Posterior vena cava (tissue), 2 donors: ENCODE data around the gene HTT. TPM values are rescaled to one million over a fixed set of nuclear protein-coding genes. Genes with fewer than 3 reads are reported as not detected.

Experiments
- DNase-seq: peaks from one replicate; pipeline ENCODE4 v3.0.0-alpha.2; 2020; ENCODE audit warnings: low spot score
- intact Hi-C, 2 donors: fragments of 100-400 bp; cut with DNase I; formaldehyde crosslinking; loops; one replicate each; pipeline versions ENCODE4 v1.14.1 to v1.14.2; 2022 to 2023
- total RNA-seq, 2 donors: library from RNA; stranded (reverse); fragmentation: NEBNext Ultra II Directional; extraction: Animal tissue kit (Norgen Biotek cat#: 25700); gene quantifications; one replicate each; pipeline ENCODE4 v1.2.1, GENCODE V29; 2021
- donor health status: DM: yes; HTN: yes; CAD: no.
- donor health status: DM: yes; HTN: yes; CAD: no.

HTT gene
- total RNA-seq, 2 donors from 2014 or later: 47.4 to 49.0 TPM

DNA sequence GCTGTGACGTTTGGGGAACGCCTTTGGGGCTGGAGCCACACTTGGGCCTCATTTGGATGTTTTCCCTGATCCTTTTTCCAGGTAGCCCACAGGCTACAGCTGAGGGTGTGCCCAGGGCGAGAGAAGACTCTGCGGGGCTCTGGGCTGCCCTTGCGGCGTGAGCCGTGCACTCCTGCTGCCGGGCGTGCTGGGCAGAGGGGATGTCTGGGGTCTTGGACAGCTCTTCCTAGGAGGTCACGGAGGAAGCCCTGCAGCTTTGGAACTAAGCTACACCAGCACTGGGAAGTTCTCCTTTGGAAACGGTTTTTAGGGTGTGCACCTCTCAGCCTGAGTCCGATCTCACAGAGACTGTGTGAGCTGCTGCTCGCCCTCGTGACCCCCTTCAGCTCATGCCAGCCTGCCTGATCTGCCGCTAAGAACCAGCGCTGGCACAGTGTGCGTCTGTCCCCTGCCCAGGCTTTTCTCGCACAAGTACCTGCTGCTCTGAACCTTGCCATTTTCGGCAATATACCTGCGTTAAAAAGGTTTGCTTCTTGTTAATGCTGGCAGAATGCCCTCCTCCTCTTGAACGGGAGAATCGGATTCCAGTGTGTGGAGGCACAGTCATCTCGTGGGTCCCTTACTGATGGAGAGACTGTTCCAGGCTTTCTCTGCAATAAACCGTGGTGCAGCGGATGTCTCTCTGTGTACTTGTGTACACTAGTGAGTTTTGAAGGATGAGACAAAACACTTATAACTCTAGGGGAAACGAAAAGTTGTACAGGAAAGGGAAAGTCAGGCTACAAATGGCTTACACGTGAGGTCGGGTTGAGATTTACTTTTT lies 188.8 kb downstream of the HTT start:
- intact Hi-C loops: no loop called here
- DNase-seq: peak; percentile 47

DNA sequence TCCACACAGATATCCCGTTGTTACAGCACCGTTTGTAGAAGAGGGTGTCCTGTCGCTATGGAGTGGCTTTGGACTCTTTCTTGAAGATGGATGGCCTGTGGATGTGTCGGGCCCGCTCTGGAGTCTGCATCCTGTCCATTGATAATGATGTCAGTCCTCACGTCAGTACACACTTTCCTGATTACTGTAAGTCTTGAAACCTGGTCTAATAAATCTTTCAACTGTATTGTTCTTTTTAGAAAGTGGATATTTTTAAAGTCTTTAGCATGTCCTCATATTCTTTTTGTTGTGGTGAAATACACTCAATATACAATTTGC lies 189.4 kb downstream of the HTT start:
- DNase-seq: peak; percentile 35
- intact Hi-C loops: no loop called here

GRCh38 chr4:3266076-3266475 lies 191.6 kb downstream of the HTT start:
- DNase-seq: peak; percentile 77
- intact Hi-C loops: no loop called here

DNA sequence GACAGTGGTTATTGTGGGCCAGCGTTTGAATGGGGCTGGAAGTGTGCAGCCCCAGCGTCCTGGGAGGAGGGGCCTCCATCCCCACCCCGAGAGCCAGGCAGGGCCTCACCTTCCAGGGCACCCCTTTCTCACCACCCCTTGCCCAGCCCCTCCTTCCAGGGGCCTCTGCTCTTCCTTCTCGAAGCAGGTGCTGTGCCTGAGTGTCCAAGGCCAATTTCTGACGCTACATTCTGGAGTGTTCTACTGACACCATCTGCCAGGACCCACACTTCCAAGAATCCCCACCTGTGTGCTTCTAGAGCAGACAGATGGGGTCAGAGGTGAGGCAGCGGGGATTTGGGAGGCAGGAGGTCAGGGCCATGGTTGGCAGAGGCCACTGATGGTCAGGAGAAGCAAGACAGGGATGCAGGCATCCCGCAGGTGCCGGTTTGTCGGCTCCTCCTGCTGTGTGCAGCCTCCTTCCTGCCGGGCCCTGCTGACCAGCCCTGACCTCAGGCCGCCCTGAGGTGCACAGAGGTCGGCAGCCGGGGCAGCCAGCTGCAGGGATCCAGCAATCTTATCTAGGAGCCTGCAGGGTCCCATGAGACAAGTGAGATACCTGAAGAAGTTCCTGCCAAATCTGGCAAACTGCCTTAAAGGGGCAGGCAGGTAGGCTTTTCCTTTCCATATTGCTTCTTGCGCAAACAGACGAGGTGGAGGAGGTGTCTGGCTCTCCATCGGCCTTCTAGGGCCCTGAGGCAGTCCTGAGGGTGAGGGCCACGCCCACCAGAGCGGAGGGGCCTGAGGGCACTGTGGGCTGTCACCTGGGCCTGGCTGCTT lies 193.3 kb downstream of the HTT start:
- DNase-seq: peak; percentile 46
- intact Hi-C loops: no loop called here

DNA sequence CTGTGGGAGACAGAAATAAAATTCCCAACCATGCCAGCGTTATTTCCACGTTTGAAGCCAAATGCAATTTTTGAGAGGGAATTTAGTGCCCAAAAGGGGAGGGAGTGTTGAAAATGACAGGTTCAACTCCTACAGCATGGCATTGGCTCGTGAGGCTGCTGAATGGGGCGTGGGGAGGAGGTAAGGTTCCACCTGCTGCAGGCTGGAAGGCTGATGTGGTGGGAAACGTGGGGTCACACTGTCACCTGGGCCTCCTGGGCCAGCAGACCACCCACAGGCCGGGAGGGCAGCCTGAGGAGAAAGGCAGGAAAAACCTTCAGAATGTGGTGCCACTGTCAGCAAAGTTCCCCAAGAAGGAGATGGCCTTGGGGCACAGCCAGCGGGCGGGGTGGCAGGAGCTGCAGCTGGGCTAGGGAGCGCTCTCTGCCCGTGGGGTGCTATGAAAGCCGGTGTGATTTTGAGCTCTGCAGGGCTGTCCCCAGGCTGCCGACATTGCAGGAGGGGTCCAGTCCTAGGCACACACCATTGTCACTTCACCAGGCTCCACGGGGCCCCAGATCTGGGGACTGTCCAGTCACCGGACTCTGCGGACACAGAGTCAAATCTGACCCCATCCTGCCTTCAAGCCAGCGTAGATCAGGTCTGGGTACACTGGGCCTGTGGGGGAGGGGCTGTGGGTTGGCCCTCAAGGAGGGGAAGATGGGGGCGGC lies 194.1 kb downstream of the HTT start:
- DNase-seq: peak; percentile 42
- intact Hi-C loops: no loop called here

- intact Hi-C loops: no loop called here
- peak; percentile 69 for DNase-seq
These were observed 194.8 kb downstream of the HTT start for GRCh38 chr4:3269105-3269927.

- intact Hi-C loops: no loop called here
- DNase-seq: peak; percentile 84
These were observed 195.6 kb downstream of the HTT start for GRCh38 chr4:3269991-3270611.

DNA sequence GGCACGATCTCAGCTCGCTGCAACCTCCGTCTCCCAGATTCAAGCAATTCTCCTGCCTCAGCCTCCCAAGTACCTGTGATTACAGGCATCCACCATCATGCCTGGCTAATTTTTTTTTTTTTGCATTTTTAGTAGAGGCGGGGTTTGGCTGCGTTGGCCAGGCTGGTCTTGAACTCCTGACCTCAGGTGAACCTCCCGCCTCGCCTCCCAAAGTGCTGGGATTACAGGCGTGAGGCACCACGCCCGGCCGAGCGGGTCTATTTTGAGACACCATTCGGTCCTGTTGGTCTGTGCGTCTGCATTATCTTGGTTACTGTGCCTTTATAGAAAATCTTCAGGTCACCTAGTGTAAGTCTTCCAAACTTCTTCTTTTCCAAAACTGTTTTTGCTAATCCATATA lies 196.7 kb downstream of the HTT start:
- DNase-seq: peak; percentile 29
- intact Hi-C loops: no loop called here

DNA sequence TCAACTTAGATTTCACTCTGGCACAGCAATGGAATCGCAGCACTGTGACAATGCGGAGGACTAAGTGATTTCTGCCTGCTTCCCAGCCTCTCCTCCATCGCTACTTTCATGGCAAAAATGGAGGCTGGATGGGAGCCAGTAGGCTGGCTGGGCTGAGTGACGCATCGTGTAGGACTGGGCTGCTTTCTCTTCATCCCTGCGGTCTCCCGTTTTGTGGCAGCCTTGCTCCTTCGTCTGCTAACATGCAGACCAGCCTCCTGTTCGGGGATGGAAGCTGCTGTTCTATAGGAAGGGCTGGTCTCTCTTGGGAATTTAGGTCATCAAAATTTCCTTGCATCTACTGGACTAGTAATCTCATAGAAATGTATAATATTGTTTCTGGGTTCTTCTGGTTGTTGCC lies 202.5 kb downstream of the HTT start:
- peak; percentile 58 for DNase-seq
- intact Hi-C loops: no loop called here

- intact Hi-C loops: no loop called here
- peak; percentile 24 for DNase-seq
These were observed 206.0 kb downstream of the HTT start for GRCh38 chr4:3280466-3280865.

DNA sequence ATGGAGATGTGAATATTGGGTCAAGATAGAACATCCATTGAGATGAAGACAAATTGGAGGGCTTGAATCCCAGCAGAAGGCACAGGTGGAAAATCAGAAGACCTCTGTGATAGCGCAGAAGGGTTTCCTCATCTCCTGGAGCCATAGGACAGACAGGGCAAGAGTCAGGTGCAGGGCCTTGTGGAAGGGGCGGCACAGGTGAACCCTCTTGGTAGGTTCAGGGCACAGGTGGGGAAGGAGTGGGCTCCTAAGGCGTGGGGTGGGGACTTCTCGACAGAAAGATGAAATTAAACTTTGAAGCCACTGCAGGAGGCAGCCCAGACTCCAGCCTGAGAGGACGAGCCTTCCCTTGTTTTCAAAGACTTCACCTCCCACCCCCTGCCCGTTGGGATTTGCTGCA lies 209.0 kb downstream of the HTT start:
- intact Hi-C loops: no loop called here

DNA sequence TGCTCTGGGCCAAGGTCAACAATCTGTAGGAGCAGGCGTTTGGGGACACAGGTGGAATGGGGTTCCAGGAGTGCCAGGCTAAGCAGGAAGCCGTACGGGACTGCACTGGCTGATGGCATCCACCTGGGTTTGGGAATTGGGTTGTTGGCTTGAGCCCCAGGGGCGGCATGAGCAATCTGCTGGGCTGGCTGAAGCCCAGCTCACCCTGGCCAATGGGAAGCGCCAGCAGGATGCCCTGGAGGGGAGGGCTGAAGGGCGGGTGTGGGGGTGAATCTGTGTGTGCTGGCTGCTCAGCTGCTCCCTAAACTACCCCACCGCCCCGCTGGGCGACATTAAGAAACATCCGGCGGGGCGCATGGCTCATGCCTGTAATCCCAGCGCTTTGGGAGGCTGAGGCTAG lies 209.4 kb downstream of the HTT start:
- intact Hi-C loops: no loop called here
- DNase-seq: peak; percentile 62

More for the DNA sequence above, 209.0 kb downstream of the HTT start:
- peak; percentile 26 for DNase-seq

GRCh38 chr4:3284734-3285557 lies 210.5 kb downstream of the HTT start:
- intact Hi-C loops: no loop called here
- DNase-seq: peak; percentile 74

GRCh38 chr4:3285558-3286334 lies 211.3 kb downstream of the HTT start:
- DNase-seq: peak; percentile 84
- intact Hi-C loops: no loop called here

GRCh38 chr4:3286335-3287175 lies 212.1 kb downstream of the HTT start:
- intact Hi-C loops: no loop called here

GRCh38 chr4:3287271-3287971 lies 212.9 kb downstream of the HTT start:
- intact Hi-C loops: no loop called here
- DNase-seq: no peak

More at GRCh38 chr4:3286335-3287175, 212.1 kb downstream of the HTT start:
- peak; percentile 74 for DNase-seq
